ENCODE measurements around the gene TLN1.

TLN1 gene

GRCh38 chr9:35771534-35771933, 39.5 kb upstream of the TLN1 start:
- no peak overlapping the region for H3K4me3 ChIP-seq (ENCODE audit: control insufficient read depth, low read depth, low read length)
- TF ChIP-seq, protein P1, sequence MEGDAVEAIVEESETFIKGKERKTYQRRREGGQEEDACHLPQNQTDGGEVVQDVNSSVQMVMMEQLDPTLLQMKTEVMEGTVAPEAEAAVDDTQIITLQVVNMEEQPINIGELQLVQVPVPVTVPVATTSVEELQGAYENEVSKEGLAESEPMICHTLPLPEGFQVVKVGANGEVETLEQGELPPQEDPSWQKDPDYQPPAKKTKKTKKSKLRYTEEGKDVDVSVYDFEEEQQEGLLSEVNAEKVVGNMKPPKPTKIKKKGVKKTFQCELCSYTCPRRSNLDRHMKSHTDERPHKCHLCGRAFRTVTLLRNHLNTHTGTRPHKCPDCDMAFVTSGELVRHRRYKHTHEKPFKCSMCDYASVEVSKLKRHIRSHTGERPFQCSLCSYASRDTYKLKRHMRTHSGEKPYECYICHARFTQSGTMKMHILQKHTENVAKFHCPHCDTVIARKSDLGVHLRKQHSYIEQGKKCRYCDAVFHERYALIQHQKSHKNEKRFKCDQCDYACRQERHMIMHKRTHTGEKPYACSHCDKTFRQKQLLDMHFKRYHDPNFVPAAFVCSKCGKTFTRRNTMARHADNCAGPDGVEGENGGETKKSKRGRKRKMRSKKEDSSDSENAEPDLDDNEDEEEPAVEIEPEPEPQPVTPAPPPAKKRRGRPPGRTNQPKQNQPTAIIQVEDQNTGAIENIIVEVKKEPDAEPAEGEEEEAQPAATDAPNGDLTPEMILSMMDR (conservative IDR thresholded peaks at IDR 0.05; ENCODE audit: control insufficient read depth, insufficient read depth, low read depth, low read length): no peak
- no peak for DNase-seq (ENCODE audit: low read depth)

DNA sequence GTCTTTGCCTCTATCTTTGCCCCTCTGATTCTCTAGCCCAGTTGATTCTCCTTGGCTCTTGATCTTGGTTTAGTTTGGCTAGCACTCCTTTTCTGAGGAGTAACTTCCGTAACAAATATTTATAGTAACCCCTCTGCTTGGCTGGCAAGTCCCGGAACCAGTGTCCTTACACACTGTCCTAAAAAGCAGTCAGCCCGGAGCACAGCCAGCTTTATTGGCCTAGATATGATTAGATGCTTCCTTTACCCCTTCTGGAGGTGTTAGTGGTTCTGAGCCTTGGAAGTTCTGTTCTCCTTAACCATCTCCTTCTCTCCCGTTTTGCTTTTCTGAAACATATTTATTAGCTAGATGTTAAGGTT, 39.1 kb upstream of the TLN1 start:
- DNase-seq (ENCODE audit: low read depth): no peak
- H3K4me3 ChIP-seq (ENCODE audit: control insufficient read depth, low read depth, low read length): no peak overlapping the region
- TF ChIP-seq, protein P1 (conservative IDR thresholded peaks at IDR 0.05; ENCODE audit: control insufficient read depth, insufficient read depth, low read depth, low read length): no peak

DNA sequence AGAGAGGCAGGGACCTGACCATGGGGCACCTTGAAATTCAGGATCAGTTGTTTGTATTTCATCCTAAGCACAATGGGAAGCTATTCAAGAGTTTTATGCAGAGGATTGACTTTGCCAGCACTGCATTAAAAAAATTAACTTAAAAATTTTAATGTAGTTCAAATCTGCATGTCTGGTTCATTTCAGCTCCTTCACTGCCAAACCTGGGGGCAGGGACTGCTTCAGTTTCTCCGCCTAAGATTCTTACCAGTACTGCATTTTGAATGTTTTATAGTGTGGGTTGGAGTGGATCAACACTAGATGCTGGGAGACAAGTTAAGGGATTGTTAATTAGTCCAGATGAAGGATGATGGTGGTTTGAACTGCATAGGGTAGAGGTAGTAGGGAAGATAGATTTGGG, 37.8 kb upstream of the TLN1 start:
- TF ChIP-seq, protein P1 (conservative IDR thresholded peaks at IDR 0.05; ENCODE audit: control insufficient read depth, insufficient read depth, low read depth, low read length): no peak
- H3K4me3 ChIP-seq (ENCODE audit: control insufficient read depth, low read depth, low read length): no peak overlapping the region
- DNase-seq (ENCODE audit: low read depth): no peak

DNA sequence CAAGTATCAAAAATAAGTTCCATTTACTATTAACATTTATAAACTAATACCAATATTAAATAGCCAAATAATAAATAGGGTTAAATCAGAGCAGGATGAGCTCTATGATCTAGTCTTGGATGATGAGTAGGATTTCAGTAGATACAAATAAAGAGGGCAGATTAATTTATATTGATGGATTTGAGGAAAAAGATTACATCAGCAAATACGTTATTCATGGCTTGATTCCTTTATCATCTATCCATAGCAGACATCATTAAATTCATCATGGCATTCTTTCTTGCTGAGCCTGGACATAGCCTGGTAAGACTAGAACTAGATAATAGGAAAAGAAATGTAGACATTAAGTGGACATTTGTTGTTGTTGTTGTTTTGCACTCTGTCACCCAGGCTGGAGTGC, 35.5 kb upstream of the TLN1 start:
- no peak for DNase-seq (ENCODE audit: low read depth)
- TF ChIP-seq, protein P1 (conservative IDR thresholded peaks at IDR 0.05; ENCODE audit: control insufficient read depth, insufficient read depth, low read depth, low read length): no peak
- H3K4me3 ChIP-seq (ENCODE audit: control insufficient read depth, low read depth, low read length): no peak overlapping the region

DNA sequence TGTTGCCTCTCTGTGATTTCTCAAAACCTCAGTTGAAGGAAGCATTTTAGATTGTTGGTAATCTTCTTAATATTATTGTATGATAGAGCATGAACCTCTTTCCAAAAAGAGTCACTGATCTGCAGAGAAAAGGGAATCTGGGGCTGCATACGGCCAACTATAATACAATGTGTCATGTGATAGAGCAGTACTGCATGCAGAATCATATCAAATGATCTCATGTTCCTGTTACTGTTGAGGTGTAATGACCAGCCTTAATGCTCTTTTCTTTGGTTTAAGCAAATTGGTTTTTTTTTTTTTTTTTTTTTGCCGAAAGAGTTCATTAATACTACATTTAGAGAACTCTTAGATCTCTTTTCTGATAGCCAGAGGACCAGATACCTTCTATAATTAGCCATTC, 35.0 kb upstream of the TLN1 start:
- DNase-seq (ENCODE audit: low read depth): no peak
- TF ChIP-seq, protein P1 (conservative IDR thresholded peaks at IDR 0.05; ENCODE audit: control insufficient read depth, insufficient read depth, low read depth, low read length): no peak
- H3K4me3 ChIP-seq (ENCODE audit: control insufficient read depth, low read depth, low read length): no peak overlapping the region

- TF ChIP-seq, protein P1 (conservative IDR thresholded peaks at IDR 0.05; ENCODE audit: control insufficient read depth, insufficient read depth, low read depth, low read length): no peak
- DNase-seq (ENCODE audit: low read depth): no peak
- no peak overlapping the region for H3K4me3 ChIP-seq (ENCODE audit: control insufficient read depth, low read depth, low read length)
These were observed 31.8 kb upstream of the TLN1 start for GRCh38 chr9:35763803-35764202.

DNA sequence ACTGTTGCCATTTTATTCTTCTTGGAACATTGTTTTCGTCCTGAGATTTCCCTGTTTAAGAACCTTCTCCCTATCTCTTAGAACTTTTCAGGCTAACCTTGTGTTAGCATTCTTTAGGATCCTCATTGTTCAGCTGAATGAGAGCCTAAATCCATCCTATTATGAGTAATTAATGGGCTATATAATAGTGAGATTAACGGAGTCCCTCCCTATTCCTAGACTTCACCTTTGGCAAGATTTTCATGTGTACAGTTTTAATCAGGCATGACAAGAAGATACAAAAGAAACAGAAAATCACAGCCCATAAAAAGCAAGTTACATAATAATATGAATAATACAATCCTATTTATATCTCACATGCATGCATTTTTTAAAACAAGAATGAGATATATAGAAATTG, 31.2 kb upstream of the TLN1 start:
- no peak for DNase-seq (ENCODE audit: low read depth)
- no peak overlapping the region for H3K4me3 ChIP-seq (ENCODE audit: control insufficient read depth, low read depth, low read length)
- TF ChIP-seq, protein P1 (conservative IDR thresholded peaks at IDR 0.05; ENCODE audit: control insufficient read depth, insufficient read depth, low read depth, low read length): no peak
